ENCODE measurements around the gene AMOT.

- no peak for TF ChIP-seq GATA2 (IDR thresholded peaks at IDR 0.05; ENCODE audit: low read depth, low read length)
- TF ChIP-seq GATA3 (IDR thresholded peaks at IDR 0.05; ENCODE audit: low read depth, low read length) = no peak
Measured at GRCh38 chrX:112735147-112735546, 105.5 kb downstream of the AMOT start.

Measured in SH-SY5Y (cell line).